ENCODE results near the gene KIRREL3. TPM values are rescaled to one million over a fixed set of nuclear protein-coding genes. Genes with fewer than 3 reads are reported as not detected.

Gene KIRREL3
- total and polyA plus RNA-seq, 2 of the 8 experiments (the other 6 are each of a cell fraction or from before 2014, with no cell fraction given) = 0.29 to 0.32 TPM

DNA sequence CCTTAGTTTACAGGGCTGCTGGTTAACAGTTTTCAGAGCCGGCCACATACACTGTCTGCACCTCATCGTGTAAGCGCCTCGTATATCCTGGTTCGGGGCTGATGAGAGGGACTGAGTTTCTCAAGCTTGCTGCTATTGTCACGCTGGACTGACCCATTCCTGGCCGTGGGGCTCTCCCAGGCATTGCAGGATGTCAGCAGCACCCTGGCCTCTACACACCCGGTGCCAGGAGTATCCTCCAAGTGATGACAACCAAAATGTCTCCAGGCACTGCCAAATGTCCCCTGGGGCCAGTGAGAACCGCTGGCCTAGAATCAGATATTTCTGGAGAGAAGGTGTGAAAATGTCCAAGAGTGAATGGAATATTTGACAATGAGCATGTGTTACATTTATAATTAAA, 562.3 kb downstream of the KIRREL3 start (continued):
- TF ChIP-seq, protein P1, sequence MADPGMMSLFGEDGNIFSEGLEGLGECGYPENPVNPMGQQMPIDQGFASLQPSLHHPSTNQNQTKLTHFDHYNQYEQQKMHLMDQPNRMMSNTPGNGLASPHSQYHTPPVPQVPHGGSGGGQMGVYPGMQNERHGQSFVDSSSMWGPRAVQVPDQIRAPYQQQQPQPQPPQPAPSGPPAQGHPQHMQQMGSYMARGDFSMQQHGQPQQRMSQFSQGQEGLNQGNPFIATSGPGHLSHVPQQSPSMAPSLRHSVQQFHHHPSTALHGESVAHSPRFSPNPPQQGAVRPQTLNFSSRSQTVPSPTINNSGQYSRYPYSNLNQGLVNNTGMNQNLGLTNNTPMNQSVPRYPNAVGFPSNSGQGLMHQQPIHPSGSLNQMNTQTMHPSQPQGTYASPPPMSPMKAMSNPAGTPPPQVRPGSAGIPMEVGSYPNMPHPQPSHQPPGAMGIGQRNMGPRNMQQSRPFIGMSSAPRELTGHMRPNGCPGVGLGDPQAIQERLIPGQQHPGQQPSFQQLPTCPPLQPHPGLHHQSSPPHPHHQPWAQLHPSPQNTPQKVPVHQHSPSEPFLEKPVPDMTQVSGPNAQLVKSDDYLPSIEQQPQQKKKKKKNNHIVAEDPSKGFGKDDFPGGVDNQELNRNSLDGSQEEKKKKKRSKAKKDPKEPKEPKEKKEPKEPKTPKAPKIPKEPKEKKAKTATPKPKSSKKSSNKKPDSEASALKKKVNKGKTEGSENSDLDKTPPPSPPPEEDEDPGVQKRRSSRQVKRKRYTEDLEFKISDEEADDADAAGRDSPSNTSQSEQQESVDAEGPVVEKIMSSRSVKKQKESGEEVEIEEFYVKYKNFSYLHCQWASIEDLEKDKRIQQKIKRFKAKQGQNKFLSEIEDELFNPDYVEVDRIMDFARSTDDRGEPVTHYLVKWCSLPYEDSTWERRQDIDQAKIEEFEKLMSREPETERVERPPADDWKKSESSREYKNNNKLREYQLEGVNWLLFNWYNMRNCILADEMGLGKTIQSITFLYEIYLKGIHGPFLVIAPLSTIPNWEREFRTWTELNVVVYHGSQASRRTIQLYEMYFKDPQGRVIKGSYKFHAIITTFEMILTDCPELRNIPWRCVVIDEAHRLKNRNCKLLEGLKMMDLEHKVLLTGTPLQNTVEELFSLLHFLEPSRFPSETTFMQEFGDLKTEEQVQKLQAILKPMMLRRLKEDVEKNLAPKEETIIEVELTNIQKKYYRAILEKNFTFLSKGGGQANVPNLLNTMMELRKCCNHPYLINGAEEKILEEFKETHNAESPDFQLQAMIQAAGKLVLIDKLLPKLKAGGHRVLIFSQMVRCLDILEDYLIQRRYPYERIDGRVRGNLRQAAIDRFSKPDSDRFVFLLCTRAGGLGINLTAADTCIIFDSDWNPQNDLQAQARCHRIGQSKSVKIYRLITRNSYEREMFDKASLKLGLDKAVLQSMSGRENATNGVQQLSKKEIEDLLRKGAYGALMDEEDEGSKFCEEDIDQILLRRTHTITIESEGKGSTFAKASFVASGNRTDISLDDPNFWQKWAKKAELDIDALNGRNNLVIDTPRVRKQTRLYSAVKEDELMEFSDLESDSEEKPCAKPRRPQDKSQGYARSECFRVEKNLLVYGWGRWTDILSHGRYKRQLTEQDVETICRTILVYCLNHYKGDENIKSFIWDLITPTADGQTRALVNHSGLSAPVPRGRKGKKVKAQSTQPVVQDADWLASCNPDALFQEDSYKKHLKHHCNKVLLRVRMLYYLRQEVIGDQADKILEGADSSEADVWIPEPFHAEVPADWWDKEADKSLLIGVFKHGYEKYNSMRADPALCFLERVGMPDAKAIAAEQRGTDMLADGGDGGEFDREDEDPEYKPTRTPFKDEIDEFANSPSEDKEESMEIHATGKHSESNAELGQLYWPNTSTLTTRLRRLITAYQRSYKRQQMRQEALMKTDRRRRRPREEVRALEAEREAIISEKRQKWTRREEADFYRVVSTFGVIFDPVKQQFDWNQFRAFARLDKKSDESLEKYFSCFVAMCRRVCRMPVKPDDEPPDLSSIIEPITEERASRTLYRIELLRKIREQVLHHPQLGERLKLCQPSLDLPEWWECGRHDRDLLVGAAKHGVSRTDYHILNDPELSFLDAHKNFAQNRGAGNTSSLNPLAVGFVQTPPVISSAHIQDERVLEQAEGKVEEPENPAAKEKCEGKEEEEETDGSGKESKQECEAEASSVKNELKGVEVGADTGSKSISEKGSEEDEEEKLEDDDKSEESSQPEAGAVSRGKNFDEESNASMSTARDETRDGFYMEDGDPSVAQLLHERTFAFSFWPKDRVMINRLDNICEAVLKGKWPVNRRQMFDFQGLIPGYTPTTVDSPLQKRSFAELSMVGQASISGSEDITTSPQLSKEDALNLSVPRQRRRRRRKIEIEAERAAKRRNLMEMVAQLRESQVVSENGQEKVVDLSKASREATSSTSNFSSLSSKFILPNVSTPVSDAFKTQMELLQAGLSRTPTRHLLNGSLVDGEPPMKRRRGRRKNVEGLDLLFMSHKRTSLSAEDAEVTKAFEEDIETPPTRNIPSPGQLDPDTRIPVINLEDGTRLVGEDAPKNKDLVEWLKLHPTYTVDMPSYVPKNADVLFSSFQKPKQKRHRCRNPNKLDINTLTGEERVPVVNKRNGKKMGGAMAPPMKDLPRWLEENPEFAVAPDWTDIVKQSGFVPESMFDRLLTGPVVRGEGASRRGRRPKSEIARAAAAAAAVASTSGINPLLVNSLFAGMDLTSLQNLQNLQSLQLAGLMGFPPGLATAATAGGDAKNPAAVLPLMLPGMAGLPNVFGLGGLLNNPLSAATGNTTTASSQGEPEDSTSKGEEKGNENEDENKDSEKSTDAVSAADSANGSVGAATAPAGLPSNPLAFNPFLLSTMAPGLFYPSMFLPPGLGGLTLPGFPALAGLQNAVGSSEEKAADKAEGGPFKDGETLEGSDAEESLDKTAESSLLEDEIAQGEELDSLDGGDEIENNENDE (IDR thresholded peaks at IDR 0.05; ENCODE audit: insufficient replicate concordance, low read length) = no peak
- TF ChIP-seq, protein P2, sequence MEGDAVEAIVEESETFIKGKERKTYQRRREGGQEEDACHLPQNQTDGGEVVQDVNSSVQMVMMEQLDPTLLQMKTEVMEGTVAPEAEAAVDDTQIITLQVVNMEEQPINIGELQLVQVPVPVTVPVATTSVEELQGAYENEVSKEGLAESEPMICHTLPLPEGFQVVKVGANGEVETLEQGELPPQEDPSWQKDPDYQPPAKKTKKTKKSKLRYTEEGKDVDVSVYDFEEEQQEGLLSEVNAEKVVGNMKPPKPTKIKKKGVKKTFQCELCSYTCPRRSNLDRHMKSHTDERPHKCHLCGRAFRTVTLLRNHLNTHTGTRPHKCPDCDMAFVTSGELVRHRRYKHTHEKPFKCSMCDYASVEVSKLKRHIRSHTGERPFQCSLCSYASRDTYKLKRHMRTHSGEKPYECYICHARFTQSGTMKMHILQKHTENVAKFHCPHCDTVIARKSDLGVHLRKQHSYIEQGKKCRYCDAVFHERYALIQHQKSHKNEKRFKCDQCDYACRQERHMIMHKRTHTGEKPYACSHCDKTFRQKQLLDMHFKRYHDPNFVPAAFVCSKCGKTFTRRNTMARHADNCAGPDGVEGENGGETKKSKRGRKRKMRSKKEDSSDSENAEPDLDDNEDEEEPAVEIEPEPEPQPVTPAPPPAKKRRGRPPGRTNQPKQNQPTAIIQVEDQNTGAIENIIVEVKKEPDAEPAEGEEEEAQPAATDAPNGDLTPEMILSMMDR (IDR thresholded peaks at IDR 0.05; ENCODE audit: control extremely low read depth in 1 of 3, insufficient read depth in 1 of 3, low read depth in 1 of 3, low read length in 3 of 3) = no peak
- no peak for TF ChIP-seq SP2 (IDR thresholded peaks at IDR 0.05; ENCODE audit: low read length)
- no peak for TF ChIP-seq YY1 (IDR thresholded peaks at IDR 0.05; ENCODE audit: low read depth, low read length)
- no peak for TF ChIP-seq TBP (IDR thresholded peaks at IDR 0.05; ENCODE audit: low read depth, low read length)
- no peak for TF ChIP-seq EP300 (IDR thresholded peaks at IDR 0.05; ENCODE audit: borderline replicate concordance in 1 of 2, low read depth in 2 of 2, low read length in 2 of 2)
- no peak for TF ChIP-seq SRF (IDR thresholded peaks at IDR 0.05; ENCODE audit: low read depth, low read length)
- TF ChIP-seq RNF2 (IDR thresholded peaks at IDR 0.05; ENCODE audit: borderline replicate concordance, low read depth, low read length, missing control alignments, poor library complexity, severe bottlenecking) = no peak
- TF ChIP-seq GTF2F1 (IDR thresholded peaks at IDR 0.05; ENCODE audit: borderline replicate concordance, low read depth, low read length) = no peak

Measured in H1 (cell line).